Liver (tissue), 9 donors: Measurements from ENCODE around the gene PPP4R1. TPM values are rescaled to one million over a fixed set of nuclear protein-coding genes. Genes with fewer than 3 reads are reported as not detected.

Source experiments
- DNase-seq: peaks from one replicate; pipeline ENCODE4 v3.0.0-alpha.2; 2017; ENCODE audit warnings: low spot score
- H3K27ac ChIP-seq, 2 donors: one replicate each; pipeline ENCODE4 v1.7.0; 2013; ENCODE audit warnings: inconsistent platforms in 2 of 2, low read length in 2 of 2, control low read depth in 1 of 2, low read depth in 1 of 2, mild to moderate bottlenecking in 1 of 2
- H3K27me3 ChIP-seq, 4 donors: one replicate each; pipeline versions ENCODE4 v1.6.1 to v1.7.0; 2013; ENCODE audit warnings: low read length in 3 of 4, inconsistent platforms in 1 of 4, mild to moderate bottlenecking in 1 of 4, moderate library complexity in 1 of 4; ENCODE audit not compliant: control insufficient read depth in 4 of 4, insufficient read depth in 4 of 4
- H3K36me3 ChIP-seq, 4 donors: one replicate each; pipeline versions ENCODE4 v1.6.1 to v1.7.0; 2013; ENCODE audit warnings: low read length in 3 of 4, mild to moderate bottlenecking in 3 of 4, low read depth in 1 of 4, moderate library complexity in 1 of 4; ENCODE audit not compliant: control insufficient read depth in 4 of 4, insufficient read depth in 3 of 4
- H3K4me1 ChIP-seq, 4 donors: one replicate each; pipeline versions ENCODE4 v1.6.1 to v1.7.0; 2013; ENCODE audit warnings: low read length in 3 of 4, mild to moderate bottlenecking in 3 of 4, moderate library complexity in 1 of 4; ENCODE audit not compliant: control insufficient read depth in 4 of 4, insufficient read depth in 4 of 4
- H3K4me3 ChIP-seq, 3 donors: one replicate each; pipeline versions ENCODE4 v1.6.1 to v1.7.0; 2013; ENCODE audit warnings: low read length in 3 of 3, control low read depth in 1 of 3, low read depth in 1 of 3, mild to moderate bottlenecking in 1 of 3
- H3K9ac ChIP-seq, 2 donors: one replicate each; pipeline ENCODE4 v1.7.0; 2013; ENCODE audit warnings: low read length in 2 of 2, mild to moderate bottlenecking in 2 of 2, moderate library complexity in 2 of 2, control low read depth in 1 of 2, low read depth in 1 of 2
- H3K9me3 ChIP-seq, 4 donors: one replicate each; pipeline versions ENCODE4 v1.6.1 to v1.7.0; 2013; ENCODE audit warnings: low read length in 3 of 4; ENCODE audit not compliant: control insufficient read depth in 4 of 4
- ATF3 ChIP-seq: IDR thresholded peaks from 2 replicates; pipeline ENCODE4 v1.6.1; 2016; ENCODE audit warnings: antibody characterized with exemption
- EGR1 ChIP-seq, 2 donors: IDR thresholded peaks; 2 replicates each; pipeline ENCODE4 v1.6.1; 2016 to 2018; ENCODE audit warnings: antibody characterized with exemption in 2 of 2, low read depth in 2 of 2
- FOXA1 ChIP-seq: IDR thresholded peaks from 2 replicates; pipeline ENCODE4 v1.6.1; 2016; ENCODE audit warnings: antibody characterized with exemption
- FOXA2 ChIP-seq: IDR thresholded peaks from 2 replicates; pipeline ENCODE4 v1.6.1; 2016; ENCODE audit warnings: antibody characterized with exemption
- GABPA ChIP-seq, 2 donors: IDR thresholded peaks in 1 of 2; conservative IDR thresholded peaks in 1 of 2; 2 replicates each; pipeline ENCODE4 v1.6.1; 2016; ENCODE audit warnings: antibody characterized with exemption in 2 of 2, mild to moderate bottlenecking in 1 of 2, moderate library complexity in 1 of 2
- HNF4A ChIP-seq, 2 donors: conservative IDR thresholded peaks; 2 replicates each; pipeline ENCODE4 v1.6.1; 2016; ENCODE audit warnings: antibody characterized with exemption in 2 of 2, mild to moderate bottlenecking in 2 of 2
- HNF4G ChIP-seq: IDR thresholded peaks from 2 replicates; pipeline ENCODE4 v1.6.1; 2016; ENCODE audit warnings: antibody characterized with exemption
- JUND ChIP-seq, 2 donors: IDR thresholded peaks; 2 replicates each; pipeline ENCODE4 v1.6.1; 2016; ENCODE audit warnings: antibody characterized with exemption in 2 of 2
- MAX ChIP-seq: IDR thresholded peaks from 2 replicates; pipeline ENCODE4 v1.6.1; 2016; ENCODE audit warnings: antibody characterized with exemption
- NR2F2 ChIP-seq: IDR thresholded peaks from 2 replicates; pipeline ENCODE4 v1.6.1; 2016; ENCODE audit warnings: antibody characterized with exemption
- RAD21 ChIP-seq, 2 donors: IDR thresholded peaks; 2 replicates each; pipeline ENCODE4 v1.6.1; 2016; ENCODE audit warnings: antibody characterized with exemption in 2 of 2, mild to moderate bottlenecking in 2 of 2
- REST ChIP-seq: IDR thresholded peaks from 2 replicates; pipeline ENCODE4 v1.6.1; 2016; ENCODE audit warnings: antibody characterized with exemption, mild to moderate bottlenecking
- RXRA ChIP-seq, 2 donors: IDR thresholded peaks; 2 replicates each; pipeline ENCODE4 v1.6.1; 2017 to 2018; ENCODE audit warnings: antibody characterized with exemption in 2 of 2, mild to moderate bottlenecking in 1 of 2
- SP1 ChIP-seq: IDR thresholded peaks from 2 replicates; pipeline ENCODE4 v1.6.1; 2018; ENCODE audit warnings: antibody characterized with exemption, mild to moderate bottlenecking
- TAF1 ChIP-seq: conservative IDR thresholded peaks from 2 replicates; pipeline ENCODE4 v1.6.1; 2016; ENCODE audit warnings: antibody characterized with exemption, mild to moderate bottlenecking
- YY1 ChIP-seq: IDR thresholded peaks from 2 replicates; pipeline ENCODE4 v1.6.1; 2016; ENCODE audit warnings: antibody characterized with exemption, mild to moderate bottlenecking
- WGBS: extraction: QIAGEN DNeasy Blood & Tissue Kit; methylation state at CpG from one replicate; pipeline ENCODE4 v1.1.7; 2013; 5-methylcytosine and 5-hydroxymethylcytosine counted together
- polyA plus RNA-seq, 2 donors: library from polyadenylated mRNA; stranded (reverse) in 1 of 2; unstranded in 1 of 2; fragments of 200-250 nt in 1 of 2; fragments of >200 nt in 1 of 2; fragmentation: Nextera tagmentation in 1 of 2; extraction: Ambion mirVana in 1 of 2; gene quantifications; one replicate each; pipeline versions ENCODE4 v1.2.1 to v1.2.3, GENCODE V29; 2013 to 2015
- total RNA-seq, 2 donors: library from RNA; depleted of rRNA; stranded (reverse); fragments of >200 nt; gene quantifications; one replicate each; pipeline ENCODE4 v1.2.3, GENCODE V29; 2014
- TF ChIP-seq, protein P1 (sequence below): IDR thresholded peaks from 2 replicates; pipeline ENCODE4 v1.6.1; 2016; ENCODE audit warnings: antibody characterized with exemption
- TF ChIP-seq, protein P2 (sequence below): fragments of 150-350 bp; IDR thresholded peaks from 2 replicates; pipeline ENCODE4 v1.5.1; 2017; ENCODE audit warnings: improper control_type of control experiment, low read depth, low read length; ENCODE audit not compliant: missing input control
- donor health status: healthy.
- donor health status: healthy.
- donor health status: healthy.
- donor health status: healthy.
- donor health status: healthy.

PPP4R1 gene
- total and polyA plus RNA-seq, 4 donors, result 11.7 to 50.8 (median 22.8) TPM

- Histone ChIP-seq H3K4me1 (no peaks in the 10 kb centered on the region), H3K4me3 (no peak overlapping the region), H3K36me3 (no peaks in the 10 kb centered on the region), H3K27ac (no peak overlapping the region), H3K9me3 (no peaks in the 10 kb centered on the region), H3K27me3 (no peaks in the 10 kb centered on the region), H3K9ac (no peak overlapping the region)
- TF ChIP-seq TAF1, result no peak
- TF ChIP-seq FOXA1, result no peak
- TF ChIP-seq GABPA (IDR thresholded peaks at IDR 0.05 in 1 of 2, conservative IDR thresholded peaks at IDR 0.05 in 1 of 2), result no peak
- TF ChIP-seq EGR1 (IDR thresholded peaks at IDR 0.05; ENCODE audit: low read depth in 2 of 2), result no peak
- TF ChIP-seq, protein P1, sequence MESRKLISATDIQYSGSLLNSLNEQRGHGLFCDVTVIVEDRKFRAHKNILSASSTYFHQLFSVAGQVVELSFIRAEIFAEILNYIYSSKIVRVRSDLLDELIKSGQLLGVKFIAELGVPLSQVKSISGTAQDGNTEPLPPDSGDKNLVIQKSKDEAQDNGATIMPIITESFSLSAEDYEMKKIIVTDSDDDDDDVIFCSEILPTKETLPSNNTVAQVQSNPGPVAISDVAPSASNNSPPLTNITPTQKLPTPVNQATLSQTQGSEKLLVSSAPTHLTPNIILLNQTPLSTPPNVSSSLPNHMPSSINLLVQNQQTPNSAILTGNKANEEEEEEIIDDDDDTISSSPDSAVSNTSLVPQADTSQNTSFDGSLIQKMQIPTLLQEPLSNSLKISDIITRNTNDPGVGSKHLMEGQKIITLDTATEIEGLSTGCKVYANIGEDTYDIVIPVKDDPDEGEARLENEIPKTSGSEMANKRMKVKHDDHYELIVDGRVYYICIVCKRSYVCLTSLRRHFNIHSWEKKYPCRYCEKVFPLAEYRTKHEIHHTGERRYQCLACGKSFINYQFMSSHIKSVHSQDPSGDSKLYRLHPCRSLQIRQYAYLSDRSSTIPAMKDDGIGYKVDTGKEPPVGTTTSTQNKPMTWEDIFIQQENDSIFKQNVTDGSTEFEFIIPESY, result no peak
- no peak for TF ChIP-seq JUND (IDR thresholded peaks at IDR 0.05)
- TF ChIP-seq HNF4A (conservative IDR thresholded peaks at IDR 0.05), result no peak
- TF ChIP-seq MAX, result no peak
- TF ChIP-seq RXRA (IDR thresholded peaks at IDR 0.05), result no peak
- no peak for TF ChIP-seq FOXA2
- TF ChIP-seq RAD21 (IDR thresholded peaks at IDR 0.05), result no peak
- TF ChIP-seq SP1, result no peak
- no peak for TF ChIP-seq YY1
- no peak for TF ChIP-seq ATF3
- no peak for TF ChIP-seq NR2F2
- no peak for TF ChIP-seq HNF4G
- TF ChIP-seq, protein P2, sequence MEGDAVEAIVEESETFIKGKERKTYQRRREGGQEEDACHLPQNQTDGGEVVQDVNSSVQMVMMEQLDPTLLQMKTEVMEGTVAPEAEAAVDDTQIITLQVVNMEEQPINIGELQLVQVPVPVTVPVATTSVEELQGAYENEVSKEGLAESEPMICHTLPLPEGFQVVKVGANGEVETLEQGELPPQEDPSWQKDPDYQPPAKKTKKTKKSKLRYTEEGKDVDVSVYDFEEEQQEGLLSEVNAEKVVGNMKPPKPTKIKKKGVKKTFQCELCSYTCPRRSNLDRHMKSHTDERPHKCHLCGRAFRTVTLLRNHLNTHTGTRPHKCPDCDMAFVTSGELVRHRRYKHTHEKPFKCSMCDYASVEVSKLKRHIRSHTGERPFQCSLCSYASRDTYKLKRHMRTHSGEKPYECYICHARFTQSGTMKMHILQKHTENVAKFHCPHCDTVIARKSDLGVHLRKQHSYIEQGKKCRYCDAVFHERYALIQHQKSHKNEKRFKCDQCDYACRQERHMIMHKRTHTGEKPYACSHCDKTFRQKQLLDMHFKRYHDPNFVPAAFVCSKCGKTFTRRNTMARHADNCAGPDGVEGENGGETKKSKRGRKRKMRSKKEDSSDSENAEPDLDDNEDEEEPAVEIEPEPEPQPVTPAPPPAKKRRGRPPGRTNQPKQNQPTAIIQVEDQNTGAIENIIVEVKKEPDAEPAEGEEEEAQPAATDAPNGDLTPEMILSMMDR, result no peak
- no peak for TF ChIP-seq REST
- WGBS, result 93% methylated on average over 8 of the region's 8 CpGs
- no peak for DNase-seq
Measured at GRCh38 chr18:9663377-9663776, 49.0 kb upstream of the PPP4R1 start.

DNA sequence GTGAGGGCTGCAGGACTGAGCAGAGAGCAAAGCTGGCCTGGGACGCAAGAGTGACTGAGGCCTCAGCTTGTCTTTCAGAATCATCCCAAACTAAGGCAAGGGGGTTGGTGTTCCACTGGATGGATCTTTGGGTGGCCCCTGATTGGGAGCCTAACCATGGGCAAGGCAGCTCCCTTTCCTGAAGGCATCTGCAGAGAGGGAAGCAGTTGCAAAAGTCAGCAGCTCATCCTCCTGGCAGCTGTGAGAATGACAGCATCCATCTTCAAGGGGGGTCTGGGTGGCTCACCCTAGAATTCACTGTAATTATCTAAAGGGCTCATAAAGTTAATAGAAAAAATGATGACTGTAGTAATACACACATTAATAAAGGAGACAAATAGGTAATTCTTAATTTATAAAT is 47.2 kb upstream of the PPP4R1 start:
- peak in 1 of 2 donors; percentile 4 for TF ChIP-seq RAD21 (IDR thresholded peaks at IDR 0.05)
- no peak for TF ChIP-seq JUND (IDR thresholded peaks at IDR 0.05)
- H3K4me1 ChIP-seq, result no peaks in the 10 kb centered on the region
- no peaks in the 10 kb centered on the region for H3K36me3 ChIP-seq
- DNase-seq, result no peak
- no peak overlapping the region for H3K4me3 ChIP-seq
- H3K9ac ChIP-seq, result no peak overlapping the region
- 92% methylated on average over 1 of the region's 1 CpG for WGBS
- no peaks in the 10 kb centered on the region for H3K27me3 ChIP-seq
- H3K27ac ChIP-seq, result no peak overlapping the region
- no peaks in the 10 kb centered on the region for H3K9me3 ChIP-seq
